ENCODE data around the gene GPATCH1. TPM values are rescaled to one million over a fixed set of nuclear protein-coding genes. Genes with fewer than 3 reads are reported as not detected.

Gene GPATCH1
- polyA plus RNA-seq, 4 donors, result 4.6 to 12.5 (median 9.1) TPM

- Histone ChIP-seq H3K27me3 (ENCODE audit: control insufficient read depth in 3 of 3, insufficient read depth in 3 of 3, low read length in 3 of 3) (no peaks in the 10 kb centered on the region), H3K4me3 (ENCODE audit: low read depth in 1 of 3, low read length in 3 of 3) (peak overlapping the region; percentile 68 to 81 (median 77)), H3K4me1 (ENCODE audit: control insufficient read depth in 3 of 3, insufficient read depth in 2 of 3, low read depth in 1 of 3, low read length in 2 of 3) (peaks cover 2 to 16% (median 6%) of the 10 kb centered on the region in 3 donors), H3K36me3 (ENCODE audit: control insufficient read depth in 3 of 3, insufficient read depth in 2 of 3, low read depth in 1 of 3, low read length in 3 of 3) (no peaks in the 10 kb centered on the region), H3K9me3 (ENCODE audit: control insufficient read depth in 2 of 2, insufficient read depth in 1 of 2, low read depth in 1 of 2, low read length in 1 of 2) (no peaks in the 10 kb centered on the region), H3K27ac (ENCODE audit: low read depth in 1 of 3, low read length in 2 of 3) (peak overlapping the region; percentile 89 to 94 (median 92))
- no peak for FAIRE-seq
- no peak for DNase-seq
- 4 to 11% (median 6%) methylated on average over 25 of the region's 25 CpGs for WGBS, 3 donors
These were observed 95.1 kb downstream of the GPATCH1 start for GRCh38 chr19:33175886-33176669.

GRCh38 chr19:33176670-33177416, 95.9 kb downstream of the GPATCH1 start:
- WGBS, 3 donors, result 0% methylated on average over 65 of the region's 65 CpGs
- H3K27me3 ChIP-seq (ENCODE audit: control insufficient read depth in 3 of 3, insufficient read depth in 3 of 3, low read length in 3 of 3), result no peaks in the 10 kb centered on the region
- H3K36me3 ChIP-seq (ENCODE audit: control insufficient read depth in 3 of 3, insufficient read depth in 2 of 3, low read depth in 1 of 3, low read length in 3 of 3), result no peaks in the 10 kb centered on the region
- H3K4me1 ChIP-seq (ENCODE audit: control insufficient read depth in 3 of 3, insufficient read depth in 2 of 3, low read depth in 1 of 3, low read length in 2 of 3), result peaks cover 2 to 16% (median 6%) of the 10 kb centered on the region in 3 donors
- H3K27ac ChIP-seq (ENCODE audit: low read depth in 1 of 3, low read length in 2 of 3), result peak overlapping the region; percentile 89 to 94 (median 92)
- H3K4me3 ChIP-seq (ENCODE audit: low read depth in 1 of 3, low read length in 3 of 3), result peak overlapping the region; percentile 68 to 81 (median 77)
- FAIRE-seq (no peak), DNase-seq (peak; percentile 97 to 99)
- no peaks in the 10 kb centered on the region for H3K9me3 ChIP-seq (ENCODE audit: control insufficient read depth in 2 of 2, insufficient read depth in 1 of 2, low read depth in 1 of 2, low read length in 1 of 2)

- H3K36me3 ChIP-seq (ENCODE audit: control insufficient read depth in 3 of 3, insufficient read depth in 2 of 3, low read depth in 1 of 3, low read length in 3 of 3), result no peaks in the 10 kb centered on the region
- FAIRE-seq (no peak), DNase-seq (no peak)
- H3K4me3 ChIP-seq (ENCODE audit: low read depth in 1 of 3, low read length in 3 of 3), result peak overlapping the region; percentile 19 to 77 (median 55)
- H3K27ac ChIP-seq (ENCODE audit: low read depth in 1 of 3, low read length in 2 of 3), result peak overlapping the region; percentile 85 to 89 (median 85)
- 0 to 1% (median 1%) methylated on average over 24 to 38 of the region's 38 CpGs for whole genome bisulfite sequencing, 3 donors
- H3K9me3 ChIP-seq (ENCODE audit: control insufficient read depth in 2 of 2, insufficient read depth in 1 of 2, low read depth in 1 of 2, low read length in 1 of 2), result no peaks in the 10 kb centered on the region
- no peaks in the 10 kb centered on the region for H3K27me3 ChIP-seq (ENCODE audit: control insufficient read depth in 3 of 3, insufficient read depth in 3 of 3, low read length in 3 of 3)
- H3K4me1 ChIP-seq (ENCODE audit: control insufficient read depth in 3 of 3, insufficient read depth in 2 of 3, low read depth in 1 of 3, low read length in 2 of 3), result peaks cover 2 to 16% (median 6%) of the 10 kb centered on the region in 3 donors
These were observed 96.5 kb downstream of the GPATCH1 start for GRCh38 chr19:33177417-33177979.

Other genes with a start within 250 kb of the GPATCH1 start
- gene SLC7A9, start 211.4 kb upstream of the GPATCH1 start, polyA plus RNA-seq, result 100 to 1,000 TPM in 1 of 4 donors, 10 to 100 TPM in 3; 20.8 to 176 (median 50.9) TPM
- gene CEP89, start 109.2 kb upstream of the GPATCH1 start, polyA plus RNA-seq, result 10 to 100 TPM in 1 of 4 donors, 1 to 10 TPM in 3; 3.5 to 12.4 (median 6.3) TPM
- 1 to 10 TPM in 2 of 4 donors, under 1 TPM in 2; 0.67 to 3.5 (median 1.9) TPM for gene FAAP24, start 108.9 kb upstream of the GPATCH1 start, polyA plus RNA-seq
- gene RHPN2, start 16.3 kb upstream of the GPATCH1 start, polyA plus RNA-seq, result 10 to 100 TPM; 20.7 to 67.6 (median 33.7) TPM
- gene WDR88, start 50.9 kb downstream of the GPATCH1 start, polyA plus RNA-seq, result under 1 TPM in 1 of 4 donors, not detected in 3; 0.56 TPM
- 10 to 100 TPM in 2 of 4 donors, 1 to 10 TPM in 2; 2.0 to 34.0 (median 9.6) TPM for gene LRP3, start 113.1 kb downstream of the GPATCH1 start, polyA plus RNA-seq
- gene SLC7A10, start 144.7 kb downstream of the GPATCH1 start, polyA plus RNA-seq, result 10 to 100 TPM in 1 of 4 donors, 1 to 10 TPM in 1, not detected in 2; 1.4 to 16.0 TPM
- gene CEBPA, start 221.4 kb downstream of the GPATCH1 start, polyA plus RNA-seq, result 100 to 1,000 TPM in 1 of 4 donors, 10 to 100 TPM in 3; 31.0 to 203 (median 58.2) TPM

All from small intestine (tissue), 7 donors.